Activated T-helper 9 cell treated with anti-CD3 and anti-CD28 coated beads, Interleukin-2, amount 50 U/mL, for 16 hours (primary cell): ENCODE measurements around the gene TMEM108.

ENCODE experiments used
- DNase-seq: peaks from one replicate; pipeline ENCODE4 v3.0.0-alpha.2; 2020; ENCODE audit warnings: low read depth

The TMEM108 gene

DNA sequence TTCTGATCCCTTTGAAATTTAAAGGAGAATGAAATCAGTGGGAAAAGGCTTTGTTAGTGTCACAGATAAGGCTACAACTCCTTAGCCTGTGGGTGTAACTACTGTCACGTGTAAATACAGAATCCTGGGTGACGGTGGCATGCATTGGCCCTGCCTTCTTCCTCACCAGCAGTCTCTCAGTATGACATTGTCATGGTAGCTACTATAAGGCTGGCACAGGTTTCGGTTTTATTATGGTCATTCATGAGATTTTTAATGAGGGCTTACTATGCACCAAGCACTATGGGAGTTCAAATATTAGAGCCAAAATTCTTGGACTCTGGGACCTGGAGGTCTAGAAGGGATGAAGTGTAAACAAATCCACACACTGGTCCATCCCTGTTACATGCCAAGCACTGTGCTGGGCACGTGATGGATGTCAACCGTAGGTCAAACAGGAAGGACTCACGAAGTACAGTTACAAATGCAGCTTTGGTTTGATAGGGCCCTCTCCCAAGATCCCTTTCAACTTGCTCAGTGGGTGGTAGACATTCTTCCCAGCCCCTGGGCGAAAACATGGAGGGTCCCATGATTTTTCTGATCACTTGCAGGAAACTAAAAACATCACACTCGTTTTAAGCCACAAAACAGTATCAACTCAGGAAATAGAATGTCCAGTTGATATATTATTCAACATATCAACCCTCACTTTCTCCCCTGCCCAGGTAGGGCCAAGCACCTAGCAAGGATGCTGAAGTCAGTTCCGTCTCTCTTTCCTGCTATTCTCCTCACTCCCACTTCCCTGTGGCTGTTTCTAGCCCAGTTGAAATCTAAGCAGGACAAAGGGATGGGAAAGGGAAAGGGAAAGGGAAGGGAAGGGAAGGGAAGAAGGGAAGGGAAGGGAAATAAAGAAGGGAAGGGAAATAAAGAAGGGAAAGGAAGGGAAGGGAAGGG lies 387.0 kb downstream of the TMEM108 start:
- no peak for DNase-seq

DNA sequence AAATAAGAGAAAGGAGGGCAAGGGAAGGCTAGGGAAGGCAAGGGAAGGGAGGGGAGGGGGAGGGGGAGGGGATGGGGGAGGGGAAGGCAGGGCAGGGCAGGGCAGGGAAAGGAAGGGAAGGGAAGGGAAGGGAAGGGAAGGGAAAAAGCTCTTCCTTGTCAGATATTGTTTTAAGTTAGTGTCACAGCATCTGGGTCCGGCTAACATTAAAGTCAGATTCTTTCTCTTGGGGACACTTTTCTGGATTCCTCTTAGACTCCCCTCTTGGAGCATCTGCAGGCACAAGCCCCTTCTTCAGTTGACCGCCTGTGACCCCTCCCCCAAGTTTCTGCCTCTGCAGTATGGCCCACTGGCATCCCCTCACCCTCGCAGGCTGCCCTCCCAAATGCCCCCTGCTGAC lies 387.7 kb downstream of the TMEM108 start:
- DNase-seq: no peak

DNA sequence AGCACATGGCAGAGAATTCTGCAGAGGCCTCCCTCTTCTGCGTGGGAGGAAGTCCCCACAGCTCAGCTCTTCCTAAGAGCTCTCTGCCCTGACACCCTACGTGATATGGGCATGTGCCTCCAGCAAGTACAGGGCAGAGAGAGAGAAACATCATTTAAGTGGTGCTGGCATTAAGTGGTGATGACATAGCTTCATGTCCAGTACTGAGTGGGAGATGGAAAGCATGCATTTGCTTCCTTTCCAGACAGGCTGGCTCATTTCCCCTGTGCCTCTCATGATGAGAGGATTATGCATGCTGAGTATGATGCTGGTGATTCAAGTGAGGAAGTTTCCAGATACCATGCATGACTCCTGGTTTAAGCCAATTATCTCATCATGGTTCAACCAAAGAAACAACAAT lies 388.5 kb downstream of the TMEM108 start:
- no peak for DNase-seq

DNA sequence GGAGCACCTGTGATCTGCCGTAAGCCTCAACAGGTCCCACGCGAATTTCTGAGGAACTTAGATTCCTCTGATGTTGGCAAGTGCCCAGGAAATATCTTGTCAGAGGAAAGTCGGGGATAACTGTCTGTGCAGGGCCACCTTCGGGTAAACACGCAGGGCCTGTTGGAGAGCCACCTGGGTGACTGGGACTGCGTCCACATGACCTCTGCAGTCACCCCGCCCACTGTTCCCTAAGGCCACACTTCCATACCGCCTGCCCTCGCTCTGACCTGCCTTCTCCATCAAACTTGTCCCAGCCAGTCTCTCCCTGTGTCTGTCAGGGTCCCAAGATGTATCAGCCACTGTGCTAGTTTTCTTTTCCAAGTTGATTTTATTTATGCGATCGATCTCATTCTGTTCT lies 390.4 kb downstream of the TMEM108 start:
- no peak for DNase-seq

DNA sequence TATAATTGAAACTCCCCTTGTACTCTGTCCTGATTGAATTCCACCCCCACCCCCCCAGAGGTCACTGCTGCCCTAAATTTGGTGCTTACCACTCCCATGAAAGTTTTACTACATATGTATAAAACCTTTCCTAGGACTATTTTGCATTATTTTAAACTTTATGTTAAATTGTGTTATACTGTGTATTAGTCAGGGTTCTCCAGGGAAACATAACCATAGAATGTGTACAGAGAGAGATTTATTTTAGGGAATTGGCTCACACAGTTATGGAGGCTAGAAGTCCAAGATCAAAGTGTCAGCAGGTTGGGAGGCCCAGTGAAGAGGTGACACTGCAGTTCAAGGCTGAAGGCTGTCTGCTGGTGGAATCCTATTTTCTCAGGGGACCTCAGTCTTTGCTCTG lies 390.9 kb downstream of the TMEM108 start:
- DNase-seq: no peak

DNA sequence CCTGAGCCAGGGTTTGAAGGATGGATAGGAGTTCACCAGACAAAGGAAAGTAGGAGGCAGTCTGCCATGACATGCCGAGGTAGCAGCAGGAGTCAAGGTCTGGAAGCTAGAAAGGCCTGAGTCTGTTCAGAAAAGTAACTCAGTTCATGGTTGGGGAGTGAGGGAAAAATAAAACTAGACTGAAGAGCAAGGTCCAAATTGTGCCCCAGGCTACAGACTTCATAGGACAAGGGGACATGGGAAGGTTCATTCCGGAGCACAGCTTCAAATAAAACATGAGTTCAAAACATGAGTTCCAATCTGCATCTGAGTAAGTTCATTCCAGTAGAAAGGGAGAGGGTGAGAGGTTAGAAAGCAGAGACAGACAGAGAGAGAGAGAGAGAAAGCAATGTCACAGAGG lies 401.4 kb downstream of the TMEM108 start:
- no peak for DNase-seq

DNA sequence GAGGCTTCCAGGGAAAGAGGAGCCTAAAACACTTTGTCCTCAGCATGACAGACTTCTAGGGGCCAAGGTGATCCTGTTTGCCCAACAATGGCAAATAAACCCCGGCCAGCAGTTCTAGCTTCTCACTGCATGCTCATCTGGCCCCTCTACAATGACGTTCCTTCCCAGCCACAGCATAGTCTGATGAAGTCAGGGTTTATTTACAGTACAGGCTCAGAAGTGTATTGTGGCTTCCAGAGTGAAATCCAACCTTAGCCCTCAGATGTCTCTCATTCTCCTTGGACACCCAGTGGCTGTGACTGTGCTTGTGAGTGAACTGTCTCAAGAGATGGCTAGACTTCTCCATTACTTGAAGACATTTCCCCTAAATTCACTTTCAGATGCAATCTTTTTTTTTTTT lies 402.5 kb downstream of the TMEM108 start:
- no peak for DNase-seq

DNA sequence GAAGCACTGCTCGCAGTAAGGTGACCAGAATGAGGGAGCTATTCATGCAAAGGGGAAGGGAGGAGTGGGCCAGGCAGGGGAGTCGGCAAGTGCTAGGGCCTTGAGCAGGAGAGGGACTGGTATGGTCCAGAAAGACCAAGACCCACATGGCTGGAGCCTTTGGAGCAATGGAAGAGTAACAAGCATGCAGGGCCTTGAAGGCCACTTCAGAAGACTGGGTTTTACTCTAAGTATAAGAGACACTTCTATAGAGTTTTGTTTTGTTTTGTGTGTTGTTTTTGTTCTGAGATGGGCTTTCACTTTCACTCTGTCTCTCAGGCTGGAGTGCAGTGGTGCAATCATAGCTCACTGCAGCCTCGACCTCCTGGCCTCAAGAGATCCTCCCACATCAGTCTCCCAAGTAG lies 403.7 kb downstream of the TMEM108 start:
- no peak for DNase-seq

DNA sequence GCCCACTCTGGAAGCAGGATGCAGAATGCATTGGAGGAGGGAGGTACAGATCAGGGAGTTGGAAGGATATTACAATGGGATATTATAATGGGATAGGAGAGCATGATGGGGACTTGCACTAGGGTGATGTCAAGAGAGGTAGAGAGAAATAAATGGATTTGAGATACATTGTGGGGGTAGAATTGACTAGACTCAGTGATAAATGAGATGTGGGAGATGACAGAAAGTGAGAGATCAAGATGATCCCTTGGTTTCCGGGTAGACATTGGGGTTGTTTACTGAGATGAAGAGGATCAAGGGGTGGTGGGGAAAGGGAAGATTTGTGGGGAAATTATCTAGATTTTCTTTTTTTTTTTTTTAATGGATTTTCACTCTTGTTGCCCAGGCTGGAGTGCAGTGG lies 404.3 kb downstream of the TMEM108 start:
- DNase-seq: no peak

DNA sequence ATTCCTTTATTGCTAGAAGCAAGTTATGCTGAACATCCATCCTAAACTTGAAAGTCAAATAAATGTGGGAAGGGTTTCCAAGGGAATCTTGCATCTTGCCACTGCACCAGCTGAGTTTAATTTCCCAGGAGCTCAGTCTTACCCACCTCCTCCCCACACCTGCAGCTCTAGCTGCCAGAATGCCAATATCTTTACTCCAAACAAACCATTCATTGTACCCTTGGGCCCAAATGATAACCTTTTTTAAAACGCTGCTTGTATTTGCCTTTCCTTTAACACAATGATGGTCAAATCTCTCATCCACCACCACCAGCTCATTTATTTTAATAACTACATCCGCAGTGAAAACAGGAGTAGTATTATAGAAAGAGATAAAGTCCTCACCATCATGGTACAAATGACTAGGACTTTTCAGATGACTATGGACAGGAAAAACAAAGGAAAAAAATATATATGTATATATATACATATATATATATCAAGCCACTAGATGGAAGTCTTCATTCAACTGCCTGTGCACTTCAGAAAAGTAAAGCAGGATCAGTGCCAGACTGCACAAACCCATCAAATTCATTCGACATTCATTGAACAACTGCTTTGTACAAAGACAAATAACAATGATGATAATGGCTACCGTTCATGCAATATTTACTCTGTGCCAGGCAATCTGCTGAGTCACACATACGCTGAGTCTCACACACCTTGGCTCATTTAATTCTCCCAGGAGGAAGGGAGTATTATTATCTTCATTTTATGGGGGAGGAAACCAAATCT lies 405.6 kb downstream of the TMEM108 start:
- DNase-seq: no peak

DNA sequence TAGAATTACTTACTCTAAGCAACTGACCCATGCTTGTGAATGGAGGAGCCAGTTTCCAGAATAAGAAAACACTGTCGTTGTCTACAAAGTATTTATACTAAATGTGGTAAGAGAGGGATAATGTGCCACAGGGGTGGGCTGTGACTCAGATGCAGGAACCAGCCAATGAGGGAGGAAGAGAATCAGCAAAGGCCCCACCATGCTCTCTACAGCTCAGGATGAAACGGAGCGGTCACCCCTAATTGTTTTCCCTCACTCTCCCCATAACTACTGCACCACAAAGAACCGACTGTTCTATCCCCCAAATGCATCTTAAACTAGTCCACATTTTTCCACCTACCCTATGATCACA lies 406.2 kb downstream of the TMEM108 start:
- no peak for DNase-seq

DNA sequence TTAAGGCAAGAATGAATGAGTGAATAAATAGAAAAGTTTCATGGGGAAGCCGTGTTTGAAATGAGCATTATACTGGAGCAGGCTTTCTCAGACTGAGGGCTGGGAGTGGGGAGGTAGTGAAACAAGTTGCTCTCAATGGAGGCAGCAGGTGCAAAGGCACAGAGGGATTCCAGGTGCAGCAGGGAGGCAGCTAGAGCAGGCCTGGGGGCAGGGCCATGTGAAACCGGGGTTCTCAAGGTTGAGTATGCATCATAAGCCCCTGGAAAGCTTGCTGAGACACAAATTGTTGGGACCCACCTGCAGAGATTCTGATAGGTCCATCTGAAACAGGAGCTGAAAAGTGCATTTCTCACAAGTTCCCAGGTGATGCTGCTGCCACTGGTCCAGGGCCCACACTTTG lies 406.9 kb downstream of the TMEM108 start:
- no peak for DNase-seq
